ENCODE measurements around the gene SCG5.
"Not testable (repeated sequence)": the region's sequence is repeated elsewhere in the genome, so short reads cannot be mapped to it uniquely, and the experiment has no call there.

Gene SCG5, protein sequence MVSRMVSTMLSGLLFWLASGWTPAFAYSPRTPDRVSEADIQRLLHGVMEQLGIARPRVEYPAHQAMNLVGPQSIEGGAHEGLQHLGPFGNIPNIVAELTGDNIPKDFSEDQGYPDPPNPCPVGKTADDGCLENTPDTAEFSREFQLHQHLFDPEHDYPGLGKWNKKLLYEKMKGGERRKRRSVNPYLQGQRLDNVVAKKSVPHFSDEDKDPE

DNA sequence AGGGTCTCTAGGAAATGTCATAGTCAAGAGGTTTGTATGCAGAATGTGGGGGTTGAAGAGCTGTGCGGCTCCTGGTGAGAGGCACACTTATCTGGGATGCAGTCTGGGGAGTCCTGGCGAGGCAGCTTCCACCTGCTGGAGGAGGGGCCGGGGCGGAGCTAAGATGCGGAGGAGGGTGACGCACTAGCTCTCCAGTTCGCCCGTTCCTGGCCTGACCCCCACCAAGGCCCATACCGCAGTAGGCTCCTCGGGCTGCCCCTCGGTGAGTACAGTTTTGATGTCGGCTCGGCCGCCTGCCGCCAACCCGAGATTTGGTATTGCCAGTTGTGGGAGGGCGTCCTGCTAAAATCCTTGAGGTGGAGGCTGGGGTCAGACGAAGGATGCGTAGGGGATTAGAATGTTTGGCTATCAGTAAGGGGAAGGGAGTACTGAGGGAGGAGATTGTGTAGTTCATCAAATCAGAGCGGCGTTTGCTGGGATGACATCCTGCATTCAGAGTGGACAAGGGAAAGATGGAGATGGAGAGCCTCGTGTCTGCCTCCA lies at the start of gene SCG5:
SCG5 (plus strand) TSS at position 194 of the 543 bp plus-strand sequence. CDS start 1,883 bp downstream, outside the sequence.
- DNase-seq (ENCODE audit: low spot score) = no peak

DNA sequence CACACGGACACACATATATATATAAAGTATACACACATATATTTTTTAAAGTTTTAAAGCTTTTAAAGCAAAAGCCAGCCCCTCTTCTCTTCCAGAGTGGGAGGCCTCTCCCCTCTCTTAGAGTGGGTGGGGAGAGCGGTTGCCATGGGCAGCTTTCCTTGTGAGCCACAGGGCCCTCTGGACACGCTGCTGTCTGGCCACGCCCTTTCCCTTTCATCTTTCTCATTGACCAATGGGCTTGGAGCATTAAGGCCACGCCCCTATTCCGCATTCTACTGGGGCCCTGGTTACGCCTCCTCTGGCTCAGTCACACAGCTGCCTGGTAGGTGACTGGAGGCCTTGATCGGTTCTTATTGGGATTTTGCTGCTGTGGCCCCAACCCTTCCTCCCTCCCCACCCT lies 48.4 kb upstream of the SCG5 start, which contains the start of gene GOLGA8N:
GOLGA8N (plus strand) TSS at position 306 of the 400 bp plus-strand sequence.
- not testable (repeated sequence) for DNase-seq (ENCODE audit: low spot score)

DNA sequence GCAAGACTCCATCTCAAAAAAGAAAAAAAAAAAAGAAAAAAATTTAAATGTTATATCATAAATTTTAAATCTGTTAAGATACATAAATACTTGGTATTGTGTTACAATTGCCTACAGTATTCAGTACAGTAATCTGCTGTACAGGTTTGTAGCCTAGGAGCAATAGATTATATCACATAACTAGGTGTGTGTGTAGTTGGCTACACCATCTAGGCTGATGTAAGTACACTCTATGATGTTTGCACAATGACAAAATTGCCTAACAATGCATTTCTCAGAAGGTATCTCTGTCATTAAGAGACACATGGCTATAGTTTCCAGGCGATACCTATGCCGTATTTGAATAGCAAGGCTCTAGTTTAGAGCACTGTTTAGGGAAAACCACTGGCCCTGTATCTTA lies 32.0 kb upstream of the SCG5 start:
- not testable (repeated sequence) for DNase-seq (ENCODE audit: low spot score)

DNA sequence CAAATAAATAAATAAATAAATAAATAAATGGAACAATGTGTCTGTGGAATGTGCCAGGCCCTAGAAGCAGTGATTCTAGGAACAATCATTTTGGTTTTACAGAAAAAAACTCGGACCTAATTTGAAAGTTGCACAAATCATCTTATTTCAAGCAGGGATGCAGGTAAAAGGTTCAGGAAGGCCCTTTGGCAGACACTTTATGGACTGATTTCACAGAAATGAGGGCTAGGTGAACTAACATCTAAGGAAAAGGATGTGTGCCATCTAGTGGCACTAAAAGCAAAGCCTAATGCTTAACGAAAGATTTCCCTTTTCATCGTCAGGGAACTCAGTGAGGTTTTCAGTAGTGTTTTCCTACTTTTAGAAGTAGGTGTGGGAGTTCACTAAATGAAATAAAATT lies 30.8 kb upstream of the SCG5 start:
- DNase-seq (ENCODE audit: low spot score) = not testable (repeated sequence)

DNA sequence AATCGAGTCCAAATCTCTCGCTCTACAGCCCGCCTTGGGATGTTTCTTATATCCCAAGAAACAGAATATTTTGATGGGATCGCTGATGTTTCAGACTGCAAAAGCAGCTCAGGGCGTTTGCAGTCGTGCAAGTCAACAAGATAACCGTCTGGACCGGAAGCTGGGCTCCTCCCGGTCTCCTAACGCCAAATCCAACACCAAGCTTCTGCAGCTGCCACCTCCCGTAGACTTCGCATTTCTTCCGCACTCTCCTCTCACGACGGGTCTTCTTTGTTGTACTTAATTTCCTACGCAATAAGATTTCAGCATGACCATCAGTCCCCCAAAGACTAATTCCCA lies 26.8 kb upstream of the SCG5 start:
- not testable (repeated sequence) for DNase-seq (ENCODE audit: low spot score)

DNA sequence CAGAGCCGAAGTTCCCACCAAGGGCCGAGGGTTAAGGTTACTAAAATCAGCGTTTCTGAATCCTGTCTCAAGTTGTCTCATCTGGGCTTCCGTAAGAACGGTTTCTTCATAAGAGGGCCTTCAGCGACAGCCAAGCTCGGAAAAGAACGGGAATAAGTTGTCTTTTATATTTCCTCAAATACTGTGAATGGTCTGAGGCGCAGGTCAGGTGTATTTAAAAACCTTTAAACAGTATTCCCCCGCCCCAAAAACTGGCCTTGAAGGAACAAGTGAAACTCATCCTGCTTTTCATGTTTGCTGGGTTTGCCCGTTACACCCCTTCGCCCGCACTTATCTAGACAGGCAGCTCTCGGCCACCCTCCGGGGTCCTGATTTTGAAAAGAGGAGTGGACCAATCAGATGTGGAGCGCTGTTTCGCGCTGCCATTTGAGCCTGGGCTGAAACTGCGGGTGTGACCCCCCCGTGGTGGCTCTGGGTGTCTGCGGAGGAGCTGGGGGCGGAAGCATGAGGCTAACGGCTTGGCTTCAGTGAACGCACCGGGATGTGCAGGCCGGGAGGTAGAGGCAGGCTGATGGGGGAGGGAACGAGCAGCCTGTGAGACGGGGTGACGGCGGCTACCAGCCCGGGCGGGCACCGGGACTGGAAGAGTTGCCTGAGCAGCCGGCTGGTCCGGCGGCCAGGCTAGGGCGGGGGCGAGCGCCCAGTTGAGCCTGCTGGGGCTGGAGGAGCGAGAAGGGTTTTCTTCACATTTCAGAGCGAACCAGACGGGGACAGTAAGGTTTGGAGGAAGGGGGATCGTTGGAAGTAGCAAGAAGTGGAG lies 26.2 kb upstream of the SCG5 start, which contains the start of gene ARHGAP11A:
ARHGAP11A (plus strand) TSS at position 454 of the 820 bp plus-strand sequence. CDS start 708 bp downstream, outside the sequence.
- DNase-seq (ENCODE audit: low spot score) = peak; percentile 51

DNA sequence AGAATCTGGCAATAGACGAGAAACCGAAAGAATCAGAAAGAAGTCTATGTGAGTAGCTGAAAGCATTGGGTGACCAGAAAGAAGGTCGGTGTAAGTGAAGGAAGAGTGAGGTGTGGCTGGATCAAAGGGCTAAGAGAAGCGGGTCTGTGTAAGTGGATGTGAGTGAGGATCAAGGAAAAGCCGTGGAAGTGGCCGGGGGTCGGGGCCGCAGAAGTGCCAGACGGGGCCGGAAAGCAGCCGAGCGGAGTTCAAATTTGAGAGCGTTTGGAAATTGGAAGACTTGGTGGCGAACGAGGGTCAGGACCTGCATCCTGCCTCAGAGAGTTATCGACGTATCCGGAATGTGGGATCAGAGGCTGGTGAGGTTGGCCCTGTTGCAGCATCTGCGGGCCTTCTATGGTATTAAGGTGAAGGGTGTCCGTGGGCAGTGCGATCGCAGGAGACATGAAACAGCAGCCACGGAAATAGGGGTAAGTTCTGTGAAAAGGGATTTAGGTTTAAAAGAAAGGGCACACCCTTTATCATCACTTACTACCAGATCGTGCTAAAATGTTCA lies 25.6 kb upstream of the SCG5 start:
- DNase-seq (ENCODE audit: low spot score) = not testable (repeated sequence)

DNA sequence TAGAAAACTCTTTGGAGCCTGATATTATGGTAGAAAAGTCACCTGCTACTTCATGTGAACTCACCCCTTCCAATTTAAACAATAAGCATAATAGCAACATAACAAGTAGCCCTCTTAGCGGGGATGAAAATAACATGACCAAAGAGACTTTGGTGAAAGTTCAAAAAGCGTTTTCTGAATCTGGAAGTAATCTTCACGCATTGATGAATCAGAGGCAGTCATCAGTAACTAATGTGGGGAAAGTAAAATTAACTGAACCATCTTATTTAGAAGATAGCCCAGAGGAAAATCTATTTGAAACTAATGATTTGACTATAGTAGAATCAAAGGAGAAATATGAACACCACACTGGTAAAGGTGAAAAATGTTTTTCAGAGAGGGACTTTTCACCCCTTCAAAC lies 5.1 kb upstream of the SCG5 start:
- no peak for DNase-seq (ENCODE audit: low spot score)

DNA sequence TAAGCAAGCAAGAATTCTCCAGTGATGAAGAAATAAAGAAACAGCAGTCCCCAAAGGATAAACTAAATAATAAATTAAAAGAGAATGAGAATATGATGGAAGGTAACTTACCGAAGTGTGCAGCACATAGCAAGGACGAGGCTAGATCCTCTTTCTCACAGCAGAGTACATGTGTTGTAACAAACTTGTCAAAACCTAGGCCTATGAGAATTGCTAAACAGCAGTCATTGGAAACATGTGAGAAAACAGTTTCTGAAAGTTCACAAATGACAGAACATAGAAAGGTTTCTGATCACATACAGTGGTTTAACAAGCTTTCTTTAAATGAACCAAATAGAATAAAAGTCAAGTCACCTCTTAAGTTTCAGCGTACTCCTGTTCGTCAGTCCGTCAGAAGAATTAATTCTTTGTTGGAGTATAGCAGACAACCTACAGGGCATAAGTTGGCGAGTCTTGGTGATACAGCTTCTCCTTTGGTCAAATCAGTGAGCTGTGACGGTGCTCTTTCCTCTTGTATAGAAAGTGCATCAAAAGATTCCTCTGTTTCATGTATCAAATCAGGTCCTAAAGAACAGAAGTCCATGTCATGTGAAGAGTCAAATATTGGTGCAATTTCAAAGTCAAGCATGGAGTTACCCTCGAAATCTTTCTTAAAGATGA lies 4.5 kb upstream of the SCG5 start:
- no peak for DNase-seq (ENCODE audit: low spot score)

DNA sequence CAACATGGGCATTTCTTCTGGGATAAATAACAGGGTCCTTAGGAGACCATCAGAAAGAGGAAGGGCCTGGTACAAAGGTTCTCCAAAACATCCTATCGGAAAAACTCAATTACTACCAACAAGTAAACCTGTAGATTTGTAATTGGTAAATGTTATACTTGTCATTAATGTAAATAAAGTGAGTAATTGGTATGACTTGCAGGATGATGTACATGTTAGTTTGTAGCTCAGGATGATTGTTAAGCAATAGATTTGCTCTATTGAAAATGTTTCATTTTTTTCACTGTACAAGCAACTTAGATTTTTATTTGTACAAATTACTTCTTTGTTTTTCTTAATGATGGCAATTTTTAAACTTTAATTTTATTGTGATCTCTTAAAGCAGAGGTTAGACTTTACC lies 3.8 kb upstream of the SCG5 start:
- DNase-seq (ENCODE audit: low spot score) = no peak

DNA sequence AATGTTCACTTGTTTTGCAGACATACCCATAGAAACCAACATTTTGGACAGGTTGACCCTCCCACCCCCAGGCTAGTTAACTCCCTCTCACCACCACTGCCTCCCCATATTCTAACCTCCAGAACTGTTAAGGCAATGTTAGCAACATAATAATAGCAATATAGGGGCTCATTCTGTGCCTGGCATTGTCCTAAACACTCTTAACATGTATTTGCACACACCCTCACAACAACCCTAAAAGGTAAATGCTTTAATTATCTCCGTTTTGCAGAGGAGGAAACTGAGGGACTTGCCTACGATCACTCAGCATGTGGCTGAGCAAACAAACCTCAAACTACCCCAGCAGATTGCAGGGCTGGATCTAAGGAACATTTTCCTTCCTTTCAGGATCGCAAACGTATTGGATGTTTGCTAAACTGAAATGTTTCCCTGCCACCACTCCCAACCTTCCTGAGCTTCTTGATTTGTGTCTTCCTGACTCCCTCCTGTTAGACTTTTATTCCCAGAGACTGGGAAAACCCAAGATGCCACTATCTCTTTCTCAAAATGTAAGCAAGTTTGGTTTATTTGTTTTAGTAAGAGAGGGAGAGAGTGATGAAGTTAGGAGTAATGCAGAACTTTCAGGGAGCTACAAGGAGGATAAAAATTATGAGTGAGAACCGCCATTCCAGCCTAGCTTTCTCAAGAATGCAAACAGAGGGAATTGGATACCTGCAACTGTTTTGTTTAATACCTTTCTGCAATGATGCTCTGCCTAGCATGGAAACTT lies 1.3 kb downstream of the SCG5 start:
- no peak for DNase-seq (ENCODE audit: low spot score)

DNA sequence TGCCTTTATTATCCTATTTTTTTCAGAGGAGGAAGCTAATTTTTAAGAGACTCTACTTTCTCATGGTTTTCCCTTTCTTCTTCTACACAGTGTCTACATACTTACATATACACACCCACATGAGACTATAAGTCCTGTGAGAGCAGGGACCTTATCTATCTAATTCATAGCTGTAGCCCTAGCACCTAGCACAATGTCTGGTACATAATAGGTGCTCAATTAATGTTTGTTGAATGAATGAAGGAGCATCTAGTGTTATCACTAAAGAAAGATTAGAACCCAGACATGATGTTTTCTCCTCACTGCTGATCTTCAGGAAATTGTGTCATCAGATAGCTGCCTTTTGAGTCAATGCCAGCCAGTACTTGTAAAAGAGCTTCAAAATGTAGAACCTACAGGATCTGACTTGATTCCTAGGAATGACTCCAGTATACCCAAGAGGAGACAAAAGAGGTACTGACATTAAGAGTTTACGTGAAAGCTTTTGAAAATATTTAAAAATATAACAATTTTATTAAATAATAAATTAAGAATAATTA lies 2.5 kb downstream of the SCG5 start:
- no peak for DNase-seq (ENCODE audit: low spot score)

DNA sequence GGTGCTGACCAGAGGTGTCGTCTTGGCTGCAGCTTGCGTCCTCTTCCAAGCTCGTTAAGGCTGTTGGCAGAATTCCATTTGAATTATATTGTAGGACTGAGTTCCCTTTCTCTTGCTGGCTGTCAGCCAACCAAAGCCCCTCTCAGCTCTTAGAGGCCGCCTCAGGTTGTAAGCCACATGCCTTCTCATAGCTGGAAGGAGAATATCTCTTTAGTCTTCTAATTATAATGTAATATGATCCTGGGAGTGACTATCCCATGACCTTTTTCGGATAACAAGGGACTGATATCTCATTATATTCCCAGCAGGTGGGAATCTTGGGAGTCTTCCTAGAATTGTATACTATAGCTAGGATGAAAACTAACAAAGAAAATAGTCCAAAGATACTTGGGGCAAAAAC lies 4.8 kb downstream of the SCG5 start:
- no peak for DNase-seq (ENCODE audit: low spot score)

DNA sequence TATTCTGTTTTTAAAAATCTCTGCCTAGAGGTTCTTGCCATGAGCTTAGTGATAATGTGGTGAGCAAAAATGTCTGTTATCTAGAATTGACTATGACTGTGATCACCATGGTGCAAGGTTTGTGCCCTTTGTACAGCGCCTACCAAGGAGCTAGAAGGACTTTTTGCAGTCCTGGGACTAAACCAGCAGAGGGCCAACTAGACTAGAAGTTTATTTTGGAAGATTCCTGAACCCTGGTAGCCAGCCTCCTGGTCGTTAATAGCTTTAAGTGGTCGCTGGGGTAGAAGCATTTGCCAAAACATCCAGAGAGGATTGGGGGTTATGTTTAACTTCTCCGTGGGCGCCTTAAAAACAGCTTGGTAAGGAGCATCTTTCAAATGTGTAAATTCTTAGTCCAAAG lies 7.8 kb downstream of the SCG5 start:
- peak; percentile 66 for DNase-seq (ENCODE audit: low spot score)

DNA sequence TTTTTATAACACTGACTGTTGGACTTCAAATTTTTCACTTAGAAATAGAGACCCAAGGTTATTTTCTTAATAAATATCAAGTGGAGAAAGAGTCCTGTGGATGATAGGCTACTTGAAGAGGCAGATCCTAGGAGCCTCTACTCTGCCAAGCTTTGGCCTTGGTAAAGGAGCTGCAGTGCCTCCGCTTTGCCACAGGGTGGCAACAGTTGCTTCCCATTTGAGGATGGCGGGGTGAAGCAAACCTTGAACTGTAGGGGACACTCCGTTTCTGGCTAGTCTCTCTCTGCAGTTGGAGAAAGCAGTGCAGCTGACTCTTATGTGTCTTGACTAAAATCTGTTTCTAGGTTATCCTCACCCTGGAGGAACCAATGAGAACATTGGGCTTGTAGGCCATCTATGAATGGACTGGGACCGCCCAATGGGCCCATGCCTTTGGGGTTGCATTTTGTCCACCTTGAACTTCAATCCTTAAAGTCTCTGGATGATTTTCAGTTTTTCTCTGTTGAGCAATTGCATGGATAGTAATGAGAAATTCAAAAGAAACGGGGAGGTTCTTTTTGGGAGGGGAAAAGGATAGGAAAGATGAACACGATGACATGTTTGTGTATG lies 9.8 kb downstream of the SCG5 start:
- DNase-seq (ENCODE audit: low spot score) = peak; percentile 88

DNA sequence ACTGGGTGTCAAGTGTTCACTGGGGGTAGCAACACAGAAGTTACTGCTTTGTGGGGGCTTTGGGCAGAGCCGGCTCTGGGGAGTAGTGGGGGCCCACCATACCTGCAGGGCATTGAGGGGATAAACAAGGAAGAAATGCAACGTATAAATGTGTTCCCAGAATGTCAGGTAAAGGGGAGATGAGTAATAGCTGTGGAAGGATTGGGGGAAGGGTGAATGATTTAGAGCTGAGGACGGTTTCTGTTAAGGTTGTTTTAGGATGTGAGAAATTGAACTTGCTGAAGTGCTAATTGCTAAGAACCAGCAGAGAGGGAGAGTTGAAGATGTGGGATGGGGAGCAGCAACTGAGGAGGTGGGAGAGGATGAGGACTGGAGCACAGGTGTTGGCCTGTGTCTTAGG lies 10.7 kb downstream of the SCG5 start:
- DNase-seq (ENCODE audit: low spot score) = no peak

DNA sequence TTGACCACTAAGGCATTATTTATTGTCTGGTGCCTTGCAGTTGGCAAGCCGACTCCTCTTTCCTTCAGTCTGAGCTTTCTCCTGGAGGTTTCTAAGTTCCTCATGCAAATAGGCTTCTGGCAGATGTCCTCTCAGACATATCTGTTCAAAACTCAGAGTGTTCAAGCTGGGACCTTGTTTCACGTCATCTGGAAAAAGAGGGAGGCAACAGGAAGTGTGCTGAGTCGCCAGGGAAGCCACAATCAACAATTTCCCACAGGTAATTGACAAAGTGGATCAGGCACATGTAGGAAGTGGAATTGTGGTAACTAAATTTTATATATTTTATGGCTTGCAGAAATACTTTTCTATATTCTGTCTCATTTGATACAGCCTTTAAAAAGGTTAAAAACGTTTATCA lies 14.6 kb downstream of the SCG5 start:
- DNase-seq (ENCODE audit: low spot score) = no peak

DNA sequence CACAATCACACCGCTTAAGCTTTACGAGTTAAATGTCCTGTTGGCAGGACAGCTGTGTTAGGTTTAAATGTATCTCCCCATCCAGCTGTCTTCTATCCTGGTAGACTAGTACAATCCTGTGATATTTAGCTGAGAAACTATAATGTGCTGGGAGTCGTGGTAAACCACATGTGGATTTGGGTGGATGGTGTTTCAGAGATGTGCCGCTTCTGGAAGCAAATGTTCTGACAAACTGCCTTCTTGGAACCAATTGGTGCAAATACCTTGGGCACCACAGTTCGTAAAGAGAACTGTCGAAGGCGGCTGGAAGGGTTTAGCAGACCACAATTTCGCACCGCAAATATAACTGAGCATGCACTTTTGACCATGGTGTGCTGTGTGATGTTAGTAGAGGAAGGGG lies 15.0 kb downstream of the SCG5 start:
- no peak for DNase-seq (ENCODE audit: low spot score)

DNA sequence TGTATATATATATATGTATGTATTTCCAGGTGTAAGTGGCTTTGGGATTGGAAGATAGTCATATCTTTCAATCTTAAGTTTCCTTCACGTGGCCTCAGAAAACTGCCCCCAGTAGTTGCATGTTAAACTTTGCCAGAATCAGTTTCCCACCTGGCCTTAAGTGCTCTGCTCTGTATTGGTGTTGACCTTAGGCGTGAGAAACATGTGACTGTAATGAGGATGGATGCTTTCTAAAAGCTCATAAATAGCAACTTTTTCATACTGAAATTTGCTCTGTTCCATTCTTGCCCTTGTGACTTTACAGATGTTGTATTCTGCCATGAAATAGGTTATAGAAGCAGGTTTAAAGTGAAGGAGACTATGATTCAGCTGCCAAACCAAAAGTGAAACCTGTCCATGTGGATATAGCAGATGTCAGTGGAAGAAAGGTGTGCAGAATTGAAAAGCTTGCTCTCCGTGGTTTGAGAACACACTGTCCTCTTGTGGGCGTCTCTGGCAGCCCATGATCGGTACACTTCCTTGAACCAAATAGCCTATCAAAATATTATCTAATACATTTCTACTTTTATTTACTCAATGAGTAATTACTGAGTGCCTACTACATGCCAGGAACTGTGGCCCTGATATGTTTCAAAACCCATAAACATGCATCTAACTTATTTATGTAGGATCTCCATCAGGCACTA lies 15.8 kb downstream of the SCG5 start:
- DNase-seq (ENCODE audit: low spot score) = no peak

DNA sequence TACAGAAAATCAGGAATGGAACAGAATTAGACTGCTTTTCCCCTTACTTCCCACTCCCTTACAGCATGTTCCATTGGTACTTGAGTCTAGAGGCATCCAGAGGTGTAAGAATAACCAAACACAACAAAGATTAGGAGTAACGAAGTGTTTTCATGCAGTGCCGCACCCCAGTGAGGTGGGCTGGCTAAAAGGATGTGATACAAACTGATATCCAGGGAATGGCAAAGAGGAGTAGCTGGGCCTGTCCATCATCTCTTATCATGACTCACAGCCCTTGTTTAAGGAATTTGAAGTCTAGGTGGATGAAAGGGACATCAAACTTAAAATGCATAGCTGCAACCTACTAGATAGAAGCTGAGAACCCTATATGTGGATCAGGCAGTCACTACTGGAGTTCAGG lies 16.4 kb downstream of the SCG5 start:
- no peak for DNase-seq (ENCODE audit: low spot score)

Data from AG20443 (cell line).